ENCODE data around the gene CBX8.

- TF ChIP-seq CTCF (conservative IDR thresholded peaks at IDR 0.05; ENCODE audit: low read depth, low read length) (no peak), EZH2phosphoT487 (IDR thresholded peaks at IDR 0.05; ENCODE audit: borderline replicate concordance, low read length) (no peak), EZH2 (IDR thresholded peaks at IDR 0.05; ENCODE audit: low read length, unreplicated experiment) (no peak)
Observed at GRCh38 chr17:79838522-79839274, 41.8 kb upstream of the CBX8 start.
